Endodermal cell (in vitro differentiated cells): Measurements from ENCODE around the gene TP53. TPM values are rescaled to one million over a fixed set of nuclear protein-coding genes. Genes with fewer than 3 reads are reported as not detected.

ENCODE experiments used
- DNase-seq: peaks from one replicate; pipeline ENCODE4 v3.0.0-alpha.2; 2017
- H3K27ac ChIP-seq: 2 replicates; pipeline ENCODE4 v1.5.1; 2013; ENCODE audit warnings: mild to moderate bottlenecking, low read depth, low read length, moderate library complexity
- H3K27me3 ChIP-seq: 2 replicates; pipeline ENCODE4 v1.6.1; 2013; ENCODE audit warnings: mild to moderate bottlenecking, low read length, moderate library complexity; ENCODE audit not compliant: insufficient read depth, control insufficient read depth, poor library complexity, severe bottlenecking
- H3K36me3 ChIP-seq: 2 replicates; pipeline ENCODE4 v1.7.0; 2013; ENCODE audit warnings: mild to moderate bottlenecking, low read length, moderate library complexity; ENCODE audit not compliant: control insufficient read depth, insufficient read depth
- H3K4me1 ChIP-seq: one replicate; pipeline ENCODE4 v1.7.0; 2013; ENCODE audit warnings: low read length; ENCODE audit not compliant: control insufficient read depth, insufficient read depth
- H3K4me3 ChIP-seq: 2 replicates; pipeline ENCODE4 v1.5.1; 2013; ENCODE audit warnings: mild to moderate bottlenecking, low read length, moderate library complexity
- H3K9ac ChIP-seq: 2 replicates; pipeline ENCODE4 v1.6.1; 2013; ENCODE audit warnings: mild to moderate bottlenecking, low read length, moderate library complexity; ENCODE audit not compliant: poor library complexity, severe bottlenecking; ENCODE audit errors: extremely low read depth
- H3K9me3 ChIP-seq: 2 replicates; pipeline ENCODE4 v1.6.1; 2013; ENCODE audit warnings: mild to moderate bottlenecking, low read length, moderate library complexity; ENCODE audit not compliant: control insufficient read depth
- H3K27ac Mint-ChIP-seq: 2 replicates; pipeline ENCODE4 v1.8.0; 2020; ENCODE audit warnings: mixed read lengths
- H3K27me3 Mint-ChIP-seq: 2 replicates; pipeline ENCODE4 v1.8.0; 2021; ENCODE audit warnings: mild to moderate bottlenecking, mixed read lengths; ENCODE audit not compliant: insufficient read depth
- H3K36me3 Mint-ChIP-seq: 2 replicates; pipeline ENCODE4 v1.8.0; 2020; ENCODE audit warnings: low read depth, mixed read lengths
- H3K4me1 Mint-ChIP-seq: 2 replicates; pipeline ENCODE4 v1.8.0; 2020; ENCODE audit warnings: mixed read lengths
- H3K4me3 Mint-ChIP-seq: 2 replicates; pipeline ENCODE4 v1.8.0; 2020; ENCODE audit warnings: mild to moderate bottlenecking, moderate library complexity, mixed read lengths
- H3K9me3 Mint-ChIP-seq: 2 replicates; pipeline ENCODE4 v1.8.0; 2020; ENCODE audit warnings: mild to moderate bottlenecking, mixed read lengths
- CTCF ChIP-seq: fragments of 200-600 bp; sonication (generic); conservative IDR thresholded peaks from 2 replicates; pipeline ENCODE4 v1.5.0; 2021; ENCODE audit warnings: antibody characterized with exemption, mild to moderate bottlenecking
- WGBS, 2 experiments: methylation state at CpG; one replicate each; pipeline versions ENCODE4 v1.1.5 to v1.1.7; 2013; ENCODE audit warnings: missing lambda C conversion rate in 2 of 2, mixed read lengths in 1 of 2; ENCODE audit not compliant: insufficient coverage in 1 of 2, insufficient read length in 1 of 2; 5-methylcytosine and 5-hydroxymethylcytosine counted together
- total RNA-seq, 2 donors: library from RNA; stranded (reverse); fragmentation: NEBNext Ultra II Directional in 1 of 2; extraction: Animal tissue kit (Norgen Biotek cat#: 25700) in 1 of 2; gene quantifications; 2 replicates in 1 of 2; 3 replicates in 1 of 2; pipeline ENCODE4 v1.2.1, GENCODE V29; 2021

TP53 gene
- total RNA-seq, 2 donors from 2014 or later, result 113 to 130 TPM

DNA sequence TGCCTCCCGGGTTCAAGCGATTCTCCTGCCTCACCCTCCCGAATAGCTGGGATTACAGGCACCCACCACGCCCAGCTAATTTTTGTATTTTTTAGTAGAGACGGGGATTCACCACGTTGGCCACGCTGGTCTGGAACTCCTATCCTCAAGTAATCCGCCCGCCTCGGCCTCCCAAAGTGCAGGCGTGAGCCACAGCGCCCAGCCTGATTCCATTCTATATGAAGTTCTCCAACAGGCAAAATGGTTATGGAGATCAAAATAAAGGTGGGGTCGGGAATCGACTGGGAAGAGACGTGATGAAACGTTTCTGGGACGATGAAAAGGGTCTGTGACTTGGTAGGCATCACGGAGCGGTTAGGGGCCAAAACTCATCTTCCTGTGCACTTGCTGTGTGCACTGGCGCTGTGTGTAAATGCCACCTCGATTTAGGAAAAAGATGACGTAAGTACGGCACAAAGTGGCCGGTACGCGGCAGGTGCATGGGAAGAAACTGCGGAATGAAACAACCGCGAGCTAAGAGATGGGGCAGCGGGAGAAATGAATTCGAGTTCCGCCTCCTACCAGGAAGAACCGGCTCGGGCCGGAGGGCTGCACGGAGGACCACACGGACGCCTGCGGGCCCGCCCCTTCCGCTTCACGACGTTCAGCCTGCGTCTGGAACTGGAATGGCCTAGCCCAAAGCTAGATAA lies 1.6 kb downstream of the TP53 start:
- no peaks in the 10 kb centered on the region for H3K9me3 ChIP-seq
- TF ChIP-seq CTCF, result no peak
- H3K4me1 ChIP-seq, result no peaks in the 10 kb centered on the region
- DNase-seq, result peak; percentile 97
- Mint-ChIP-seq H3K27me3 (no peaks in the 10 kb centered on the region), H3K4me3 (peak overlapping the region; percentile 85), H3K4me1 (peaks cover 19% of the 10 kb centered on the region), H3K9me3 (no peaks in the 10 kb centered on the region), H3K27ac (peak overlapping the region; percentile 100), H3K36me3 (peaks cover 20% of the 10 kb centered on the region)
- no peaks in the 10 kb centered on the region for H3K27me3 ChIP-seq
- H3K27ac ChIP-seq, result peak overlapping the region; percentile 100
- peak overlapping the region; percentile 98 for H3K4me3 ChIP-seq
- H3K36me3 ChIP-seq, result peaks cover 10% of the 10 kb centered on the region
- H3K9ac ChIP-seq, result peak overlapping the region; percentile 97
- WGBS, 2 experiments, result 6 to 12% methylated on average over 30 to 44 of the region's 44 CpGs

GRCh38 chr17:7684851-7685532 lies 2.3 kb downstream of the TP53 start:
- peaks cover 10% of the 10 kb centered on the region for H3K36me3 ChIP-seq
- no peaks in the 10 kb centered on the region for H3K4me1 ChIP-seq
- Mint-ChIP-seq H3K36me3 (peaks cover 16% of the 10 kb centered on the region), H3K27me3 (no peaks in the 10 kb centered on the region), H3K9me3 (no peaks in the 10 kb centered on the region), H3K4me1 (peaks cover 19% of the 10 kb centered on the region), H3K4me3 (peak overlapping the region; percentile 85), H3K27ac (peak overlapping the region; percentile 100)
- H3K27me3 ChIP-seq, result no peaks in the 10 kb centered on the region
- H3K4me3 ChIP-seq, result peak overlapping the region; percentile 98
- H3K27ac ChIP-seq, result peak overlapping the region; percentile 100
- peak overlapping the region; percentile 97 for H3K9ac ChIP-seq
- WGBS, 2 experiments, result 75 to 82% methylated on average over 10 to 15 of the region's 15 CpGs
- no peak for DNase-seq
- TF ChIP-seq CTCF, result no peak
- no peaks in the 10 kb centered on the region for H3K9me3 ChIP-seq

- WGBS, 2 experiments, result 38 to 59% methylated on average over 6 to 10 of the region's 10 CpGs
- peak overlapping the region; percentile 39 for H3K4me3 Mint-ChIP-seq
- TF ChIP-seq CTCF, result no peak
- no peak overlapping the region for H3K27ac ChIP-seq
- H3K9ac ChIP-seq, result no peak overlapping the region
- no peak overlapping the region for H3K4me3 ChIP-seq
- no peaks in the 10 kb centered on the region for H3K4me1 ChIP-seq
- peaks cover 37% of the 10 kb centered on the region for H3K36me3 Mint-ChIP-seq
- peak; percentile 80 for DNase-seq
- peaks cover 29% of the 10 kb centered on the region for H3K36me3 ChIP-seq
- H3K9me3 ChIP-seq, result peaks cover 13% of the 10 kb centered on the region
- H3K9me3 Mint-ChIP-seq, result peaks cover 4% of the 10 kb centered on the region
- H3K27ac Mint-ChIP-seq, result peak overlapping the region; percentile 89
- H3K27me3 Mint-ChIP-seq, result no peaks in the 10 kb centered on the region
- peaks cover 15% of the 10 kb centered on the region for H3K4me1 Mint-ChIP-seq
- H3K27me3 ChIP-seq, result no peaks in the 10 kb centered on the region
These were observed 9.8 kb downstream of the TP53 start for GRCh38 chr17:7677388-7678067.
